HepG2 (cell line): ENCODE data around the gene PDE9A. TPM values are rescaled to one million over a fixed set of nuclear protein-coding genes. Genes with fewer than 3 reads are reported as not detected.

ENCODE experiments used
- ATAC-seq: fragments of 200-7000 bp; cut with Tn5 transposase; 3 replicates; pipeline ENCODE4 v1.9.1; 2020; ENCODE audit warnings: mild to moderate bottlenecking, moderate library complexity
- BruUV-seq: library from RNA; stranded (reverse); fragments of 400-500 nt; replicated peaks from 2 replicates; lab custom pipeline; 2021; lab: Mats Ljungman, UMichigan
- CTCF ChIA-PET: fragments of 300-600 bp; formaldehyde crosslinking; extraction: SDS; loops from one replicate; lab custom pipeline; 2021; ENCODE audit warnings: low total read pairs, inconsistent platforms, low intra/inter-chr PET ratio; lab: Yijun Ruan, JAX
- POLR2A ChIA-PET: fragments of 350-600 bp; sonication (Branson Sonifier 250); formaldehyde crosslinking; loops from one replicate; lab custom pipeline; 2020; ENCODE audit warnings: antibody characterized with exemption, inconsistent platforms; lab: Yijun Ruan, JAX
- DNase-seq: peaks from one replicate; pipeline ENCODE4 v3.0.0-alpha.2; 2015; ENCODE audit warnings: low spot score
- FAIRE-seq: peaks from 3 replicates; lab custom pipeline; 2011; peaks lifted over from hg19 to GRCh38; lab: Jason Lieb, UNC
- H2AFZ ChIP-seq: one replicate; pipeline ENCODE4 v1.6.1; 2011; ENCODE audit warnings: low read length, inconsistent platforms
- H3K27ac ChIP-seq: fragments of 300-600 bp; 3 replicates; pipeline ENCODE4 v1.8.0; 2011; ENCODE audit warnings: mixed run types, mild to moderate bottlenecking, mixed read lengths, low read length, inconsistent platforms; ENCODE audit not compliant: insufficient read depth; ENCODE audit errors: extremely low read length
- H3K27me3 ChIP-seq, 2 experiments: fragments of 200-600 bp in 1 of 2; 2 replicates in 1 of 2; 3 replicates in 1 of 2; pipeline versions ENCODE4 v1.6.0 to v1.8.0; 2011; ENCODE audit warnings: low read length in 2 of 2, mild to moderate bottlenecking in 2 of 2, moderate library complexity in 2 of 2, inconsistent platforms in 1 of 2; ENCODE audit not compliant: insufficient read depth in 2 of 2, control insufficient read depth in 1 of 2
- H3K36me3 ChIP-seq, 2 experiments: fragments of 200-600 bp in 1 of 2; replicated peaks in 1 of 2; 2 replicates in 1 of 2; 3 replicates in 1 of 2; pipeline versions ENCODE4 v1.5.1 to v1.8.0; 2011; ENCODE audit warnings: low read length in 2 of 2, inconsistent platforms in 1 of 2; ENCODE audit not compliant: insufficient read depth in 2 of 2, control insufficient read depth in 1 of 2
- H3K4me1 ChIP-seq: 2 replicates; pipeline ENCODE4 v1.5.1; 2012; ENCODE audit warnings: low read length, inconsistent platforms; ENCODE audit not compliant: insufficient read depth
- H3K4me2 ChIP-seq: 2 replicates; pipeline ENCODE4 v1.6.0; 2011; ENCODE audit warnings: low read depth, low read length, inconsistent platforms
- H3K4me3 ChIP-seq, 3 experiments: fragments of 200-600 bp in 1 of 3; sonication (generic), shearing (Covaris generic) in 1 of 3; replicated peaks in 1 of 3; 2 replicates each; pipeline ENCODE4 v1.5.1; 2011 to 2016; ENCODE audit warnings: low read length in 3 of 3, inconsistent platforms in 2 of 3, low read depth in 2 of 3, mild to moderate bottlenecking in 2 of 3, control low read depth in 1 of 3, mixed read lengths in 1 of 3; ENCODE audit not compliant: insufficient read depth in 1 of 3
- H3K79me2 ChIP-seq: one replicate; pipeline ENCODE4 v1.6.1; 2011; ENCODE audit warnings: low read length, inconsistent platforms; ENCODE audit not compliant: insufficient read depth
- H3K9ac ChIP-seq: 2 replicates; pipeline ENCODE4 v1.6.0; 2011; ENCODE audit warnings: mild to moderate bottlenecking, low read depth, low read length, inconsistent platforms; ENCODE audit not compliant: insufficient read depth
- H3K9me3 ChIP-seq: 2 replicates; pipeline ENCODE4 v1.5.1; 2012; ENCODE audit warnings: mild to moderate bottlenecking, low read length
- H4K20me1 ChIP-seq: 2 replicates; pipeline ENCODE4 v1.6.0; 2011; ENCODE audit warnings: inconsistent platforms, mild to moderate bottlenecking, low read length, moderate library complexity; ENCODE audit not compliant: insufficient read depth
- ASH2L ChIP-seq: fragments of 300-600, 200-600 bp; sonication (generic); IDR thresholded peaks from 2 replicates; pipeline ENCODE4 v1.7.0; 2017; ENCODE audit warnings: low read depth, mild to moderate bottlenecking, moderate library complexity, mixed read lengths, low read length; ENCODE audit not compliant: insufficient read length
- KDM5B ChIP-seq: sonication (generic); formaldehyde crosslinking; IDR thresholded peaks from 2 replicates; pipeline ENCODE4 v1.4.0; 2020; ENCODE audit warnings: missing genetic modification reagents, mild to moderate bottlenecking, borderline replicate concordance
- POGK ChIP-seq: sonication (generic); formaldehyde crosslinking; conservative IDR thresholded peaks from 2 replicates; pipeline ENCODE4 v1.8.0; 2022; ENCODE audit warnings: mild to moderate bottlenecking, moderate library complexity, missing genetic modification reagents
- RORA ChIP-seq: sonication (generic); formaldehyde crosslinking; IDR thresholded peaks from 2 replicates; pipeline ENCODE4 v1.5.0; 2020; ENCODE audit warnings: mild to moderate bottlenecking, missing genetic modification reagents, moderate library complexity
- SNAPC4 ChIP-seq: sonication (generic); formaldehyde crosslinking; IDR thresholded peaks from 2 replicates; pipeline ENCODE4 v1.4.0; 2020; ENCODE audit warnings: mild to moderate bottlenecking, missing genetic modification reagents
- ZBTB10 ChIP-seq: sonication (generic); formaldehyde crosslinking; IDR thresholded peaks from 2 replicates; pipeline ENCODE4 v1.4.0; 2020; ENCODE audit warnings: missing genetic modification reagents, borderline replicate concordance
- ZBTB34 ChIP-seq: sonication (generic); formaldehyde crosslinking; IDR thresholded peaks from 2 replicates; pipeline ENCODE4 v1.8.0; 2022; ENCODE audit warnings: mild to moderate bottlenecking, missing genetic modification reagents
- ZNF101 ChIP-seq: sonication (generic); formaldehyde crosslinking; IDR thresholded peaks from 2 replicates; pipeline ENCODE4 v1.4.0; 2020; ENCODE audit warnings: mild to moderate bottlenecking, low read depth, missing genetic modification reagents, borderline replicate concordance
- ZNF260 ChIP-seq: sonication (generic); formaldehyde crosslinking; IDR thresholded peaks from 2 replicates; pipeline ENCODE4 v1.4.0; 2020; ENCODE audit warnings: missing genetic modification reagents, low read depth, mild to moderate bottlenecking, borderline replicate concordance
- ZNF382 ChIP-seq: sonication (generic); formaldehyde crosslinking; IDR thresholded peaks from 2 replicates; pipeline ENCODE4 v1.5.0; 2020; ENCODE audit warnings: missing genetic modification reagents, mild to moderate bottlenecking, borderline replicate concordance
- ZNF614 ChIP-seq: IDR thresholded peaks from 2 replicates; pipeline ENCODE4 v1.6.1; 2018; ENCODE audit warnings: missing biosample characterization, missing genetic modification reagents, inconsistent platforms, borderline replicate concordance
- WGBS: methylation state at CpG from one replicate; pipeline ENCODE4 v1.1.6; 2017; ENCODE audit warnings: low lambda C conversion rate; 5-methylcytosine and 5-hydroxymethylcytosine counted together
- in situ Hi-C: cut with HindIII; loops from 2 replicates; pipeline ENCODE4 v1.10.0; 2017; ENCODE audit warnings: low pct_unique_long_range_greater_than_20kb; ENCODE audit not compliant: extremely low pct_ligation_motif_present
- intact Hi-C: fragments of 100-400 bp; cut with micrococcal nuclease; formaldehyde crosslinking; loops from one replicate; pipeline ENCODE4 v1.10.0; 2022; ENCODE audit not compliant: unreplicated experiment
- polyA plus RNA-seq, 8 experiments: library from polyadenylated mRNA; depleted of rRNA in 3 of 8; stranded (reverse) in 7 of 8; unstranded in 1 of 8; fragments of >200 nt; fragmentation: Illumina TruSeq in 4 of 8; extraction: Trizol in 4 of 8; gene quantifications; 2 replicates each; pipeline versions ENCODE4 v1.2.1 to v1.2.3, GENCODE V29; 2011 to 2016; ENCODE audit warnings: low read depth in 4 of 8, missing spikeins in 1 of 8, mixed read lengths in 1 of 8; ENCODE audit not compliant: insufficient read depth in 1 of 8
- total RNA-seq, 5 experiments: library from RNA; depleted of rRNA; stranded (reverse); fragments of >200 nt; fragmentation: Illumina TruSeq; extraction: Trizol; gene quantifications; 2 replicates each; pipeline ENCODE4 v1.2.3, GENCODE V29; 2016; ENCODE audit warnings: low read depth in 1 of 5

The PDE9A gene
- total and polyA plus RNA-seq, 2 of the 13 experiments (the other 11 are each of a cell fraction or from before 2014, with no cell fraction given) = 4.6 to 19.7 TPM

GRCh38 chr21:42663860-42664535 is 10.6 kb downstream of the PDE9A start:
- ATAC-seq (no peak), DNase-seq (no peak), FAIRE-seq (no peak)
- Histone ChIP-seq H3K9me3 (no peaks in the 10 kb centered on the region), H3K79me2 (no peaks in the 10 kb centered on the region), H2AFZ (no peak overlapping the region), H3K36me3 (peaks cover 7 to 8% of the 10 kb centered on the region in 2 experiments; a peak in 3 of 5 replicates), H3K27ac (no peak overlapping the region), H3K9ac (no peak overlapping the region), H3K27me3 (no peaks in the 10 kb centered on the region; a peak in 1 of 5 replicates), H4K20me1 (peaks cover 12% of the 10 kb centered on the region; the same call in 1 of the 2 replicates), H3K4me2 (no peak overlapping the region), H3K4me1 (peaks cover 13% of the 10 kb centered on the region), H3K4me3 (no peak overlapping the region)
- POLR2A ChIA-PET = no interaction called here
- 87% methylated on average over 10 of the region's 15 CpGs for WGBS
- in situ Hi-C loops = loop anchor here (25.0 kb wide), 1 partner anchor 98 kb away; no protein-coding TSS in a partner anchor
- intact Hi-C loops = no loop called here
- no TSS peak for BruUV-seq
- CTCF ChIA-PET = no interaction called here
- TF ChIP-seq ZNF101 (CRISPR knock-in tag) (no peak), POGK (CRISPR knock-in tag) (no peak), RORA (CRISPR knock-in tag) (no peak), ZNF614 (CRISPR knock-in tag) (no peak), SNAPC4 (CRISPR knock-in tag) (no peak), ZNF382 (CRISPR knock-in tag) (no peak), KDM5B (CRISPR knock-in tag) (no peak), ZBTB10 (CRISPR knock-in tag) (no peak), ASH2L (no peak), ZBTB34 (CRISPR knock-in tag) (no peak), ZNF260 (no peak)
